Calu3 (cell line): ENCODE data around the gene INO80C. TPM values are rescaled to one million over a fixed set of nuclear protein-coding genes. Genes with fewer than 3 reads are reported as not detected.
A peak's percentile ranks its signal among the peaks of the same experiment; 100 is the strongest.

Experiments used
- BruUV-seq: library from RNA; stranded (reverse); fragments of 400-500 nt; replicated peaks from 2 replicates; lab custom pipeline; 2021; lab: Mats Ljungman, UMichigan
- CTCF ChIA-PET: fragments of 300-600 bp; sonication (Branson Sonifier 250); formaldehyde crosslinking; loops from one replicate; lab custom pipeline; 2022; ENCODE audit warnings: antibody characterized with exemption; lab: Charles Lee
- DNase-seq: peaks from one replicate; pipeline ENCODE4 v3.0.0; 2022
- H3K27ac Mint-ChIP-seq: one replicate; pipeline ENCODE4 v1.8.0; 2022; ENCODE audit warnings: mixed read lengths; ENCODE audit not compliant: unreplicated experiment
- H3K27me3 Mint-ChIP-seq: one replicate; pipeline ENCODE4 v1.8.0; 2022; ENCODE audit warnings: mixed read lengths; ENCODE audit not compliant: unreplicated experiment
- H3K36me3 Mint-ChIP-seq: one replicate; pipeline ENCODE4 v1.8.0; 2022; ENCODE audit warnings: mild to moderate bottlenecking, moderate library complexity, mixed read lengths; ENCODE audit not compliant: insufficient read depth, unreplicated experiment
- H3K4me1 Mint-ChIP-seq: one replicate; pipeline ENCODE4 v1.8.0; 2022; ENCODE audit warnings: mild to moderate bottlenecking, low read depth, mixed read lengths; ENCODE audit not compliant: unreplicated experiment
- H3K4me3 Mint-ChIP-seq: one replicate; pipeline ENCODE4 v1.8.0; 2022; ENCODE audit warnings: mild to moderate bottlenecking, low read depth, moderate library complexity, mixed read lengths; ENCODE audit not compliant: unreplicated experiment
- H3K9me3 Mint-ChIP-seq: one replicate; pipeline ENCODE4 v1.8.0; 2022; ENCODE audit warnings: low read depth, mixed read lengths; ENCODE audit not compliant: unreplicated experiment
- CTCF ChIP-seq: fragments of 200-600 bp; IDR thresholded peaks from one replicate; pipeline ENCODE4 v1.8.0; 2022; ENCODE audit warnings: antibody characterized with exemption; ENCODE audit not compliant: unreplicated experiment
- intact Hi-C: fragments of 100-400 bp; cut with micrococcal nuclease; formaldehyde crosslinking; loops from one replicate; pipeline ENCODE4 v1.10.0; 2022; ENCODE audit not compliant: unreplicated experiment
- total RNA-seq: library from RNA; stranded (reverse); gene quantifications from 2 replicates; pipeline ENCODE4 v1.2.3, GENCODE V29; 2022

The INO80C gene
- total RNA-seq, 1 experiment from 2014 or later = 27.0 TPM

GRCh38 chr18:35459997-35460396 is 37.8 kb downstream of the INO80C start:
- Mint-ChIP-seq H3K27ac (peak overlapping the region; percentile 26), H3K4me3 (no peak overlapping the region), H3K27me3 (no peaks in the 10 kb centered on the region), H3K9me3 (no peaks in the 10 kb centered on the region), H3K4me1 (peaks cover 69% of the 10 kb centered on the region), H3K36me3 (peaks cover 27% of the 10 kb centered on the region)
- TF ChIP-seq CTCF = no peak
- CTCF ChIA-PET = no interaction called here
- intact Hi-C loops = no loop called here
- no TSS peak for BruUV-seq
- DNase-seq = no peak

DNA sequence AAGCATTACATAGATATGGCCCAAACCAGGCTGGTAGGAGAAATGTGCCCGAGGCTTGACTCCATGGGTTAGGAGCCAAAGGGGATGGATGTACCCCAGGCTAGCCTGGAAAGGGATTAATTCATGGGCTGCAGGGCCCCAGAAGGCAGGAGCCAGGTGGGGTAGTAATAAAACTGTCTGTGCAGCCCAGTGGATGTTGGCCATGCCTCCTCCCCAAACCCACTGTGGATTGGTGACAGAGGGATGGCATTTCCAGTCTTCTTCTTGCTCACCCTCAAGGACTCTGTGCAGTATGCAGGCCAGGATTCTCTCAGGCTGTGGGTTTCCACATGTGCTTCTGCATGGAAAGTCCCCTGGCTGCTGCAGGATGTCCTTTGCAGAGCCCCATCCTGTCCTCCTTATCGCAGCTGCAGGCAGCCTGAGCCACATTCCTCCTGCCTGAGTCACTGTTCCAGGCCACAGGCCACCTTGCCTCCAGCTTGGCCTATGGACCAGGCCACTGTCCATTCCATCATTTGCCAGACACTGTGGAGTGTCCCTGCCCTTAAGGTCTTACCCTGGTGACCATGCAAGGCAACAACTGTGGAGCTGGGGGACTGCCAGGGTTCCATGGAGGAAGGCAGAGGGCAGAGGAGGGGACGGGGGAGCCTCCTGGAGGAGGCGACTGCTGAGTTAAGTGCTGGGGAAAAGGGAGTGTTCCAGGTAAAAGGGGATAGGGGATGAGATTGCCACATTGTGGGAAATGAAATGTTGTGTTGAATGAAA is 38.9 kb downstream of the INO80C start:
- intact Hi-C loops = no loop called here
- BruUV-seq = no TSS peak
- peak overlapping the region; percentile 87 for H3K27ac Mint-ChIP-seq

DNA sequence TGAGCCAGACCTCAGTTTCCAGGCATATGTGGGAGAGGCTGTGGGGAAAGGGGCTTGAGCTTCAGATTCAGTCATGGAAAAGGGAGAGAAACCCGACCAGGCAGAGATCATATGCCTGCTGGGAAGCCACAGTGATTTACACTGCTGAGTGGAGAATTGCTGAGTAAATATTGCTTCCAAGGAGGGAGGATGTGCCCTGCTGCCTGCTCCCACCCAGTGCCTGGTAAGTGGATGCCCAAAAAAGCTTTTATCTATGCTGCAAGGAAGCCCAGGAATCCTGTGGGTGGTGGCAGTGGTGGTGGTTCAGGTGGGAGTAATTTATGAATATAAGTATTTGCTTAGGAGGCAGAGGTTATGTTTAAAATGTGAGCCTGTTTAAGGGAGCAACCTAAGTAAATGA is 39.5 kb downstream of the INO80C start:
- Mint-ChIP-seq H3K9me3 (no peaks in the 10 kb centered on the region), H3K36me3 (peaks cover 23% of the 10 kb centered on the region), H3K27ac (peak overlapping the region; percentile 76), H3K4me3 (no peak overlapping the region), H3K27me3 (no peaks in the 10 kb centered on the region), H3K4me1 (peaks cover 73% of the 10 kb centered on the region)
- intact Hi-C loops = no loop called here
- no peak for DNase-seq
- no TSS peak for BruUV-seq
- CTCF ChIA-PET = interaction anchor here (0.6 kb wide), 1 partner anchor 39 kb away, joined by 4 read pairs; the partner anchor contains the start of gene INO80C
- no peak for TF ChIP-seq CTCF

More for the DNA sequence above, 38.9 kb downstream of the INO80C start:
- DNase-seq = peak; percentile 82
- Mint-ChIP-seq H3K4me3 (peak overlapping the region; percentile 34), H3K36me3 (peaks cover 27% of the 10 kb centered on the region), H3K4me1 (peaks cover 69% of the 10 kb centered on the region), H3K27me3 (no peaks in the 10 kb centered on the region), H3K9me3 (no peaks in the 10 kb centered on the region)
- CTCF ChIA-PET = interaction anchor here (0.6 kb wide), 1 partner anchor 39 kb away, joined by 4 read pairs; the partner anchor contains the start of gene INO80C
- no peak for TF ChIP-seq CTCF

- H3K4me1 Mint-ChIP-seq = peaks cover 68% of the 10 kb centered on the region
- intact Hi-C loops = no loop called here
- H3K9me3 Mint-ChIP-seq = no peaks in the 10 kb centered on the region
- H3K4me3 Mint-ChIP-seq = no peak overlapping the region
- peak overlapping the region; percentile 78 for H3K27ac Mint-ChIP-seq
- no peak for TF ChIP-seq CTCF
- CTCF ChIA-PET = interaction anchor here (1.3 kb wide), 2 partner anchors 10 to 22 kb away, joined by 5 to 7 read pairs; no protein-coding TSS in a partner anchor
- peaks cover 21% of the 10 kb centered on the region for H3K36me3 Mint-ChIP-seq
- DNase-seq = no peak
- BruUV-seq = no TSS peak
- H3K27me3 Mint-ChIP-seq = no peaks in the 10 kb centered on the region
These were observed 40.5 kb downstream of the INO80C start for GRCh38 chr18:35457140-35457704.
